HG03460 (cell line): ENCODE results near the gene TMEM170A.

Source experiments
- ATAC-seq: cut with Tn5 transposase; IDR thresholded peaks from one replicate; pipeline ENCODE4 v1.9.1; 2021; ENCODE audit not compliant: unreplicated experiment

TMEM170A gene

GRCh38 chr16:75406943-75407342 lies 57.5 kb downstream of the TMEM170A start:
- ATAC-seq = no peak

DNA sequence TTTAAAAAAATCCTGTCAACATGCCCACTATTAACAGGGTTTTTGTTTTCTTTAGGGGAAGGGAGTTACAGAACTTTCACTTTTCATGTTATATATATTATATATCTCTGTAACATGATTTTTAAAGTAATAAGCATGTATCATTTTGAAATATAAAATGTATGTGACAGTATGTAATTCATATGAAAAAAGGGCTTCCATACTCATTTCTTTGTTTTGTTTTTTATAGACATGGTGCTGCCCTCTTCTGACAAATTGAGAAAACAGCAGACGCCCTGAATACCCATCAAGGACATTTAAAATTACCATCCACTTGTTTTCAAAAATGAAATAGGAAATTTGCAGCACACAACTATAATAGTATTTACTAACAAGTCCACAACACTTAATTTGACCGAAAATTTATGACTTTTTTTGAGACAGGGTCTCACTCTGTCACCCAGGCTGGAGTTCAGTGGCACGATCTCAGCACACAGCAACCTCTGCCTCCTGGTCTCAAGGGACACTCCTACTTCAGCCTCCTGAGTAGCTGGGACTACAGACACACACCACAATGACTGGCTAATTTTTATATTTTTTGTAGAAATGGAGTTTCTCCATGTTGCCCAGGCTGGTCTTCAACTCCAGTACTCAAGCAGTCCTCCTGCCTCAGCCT lies 61.5 kb downstream of the TMEM170A start:
- no peak for ATAC-seq

DNA sequence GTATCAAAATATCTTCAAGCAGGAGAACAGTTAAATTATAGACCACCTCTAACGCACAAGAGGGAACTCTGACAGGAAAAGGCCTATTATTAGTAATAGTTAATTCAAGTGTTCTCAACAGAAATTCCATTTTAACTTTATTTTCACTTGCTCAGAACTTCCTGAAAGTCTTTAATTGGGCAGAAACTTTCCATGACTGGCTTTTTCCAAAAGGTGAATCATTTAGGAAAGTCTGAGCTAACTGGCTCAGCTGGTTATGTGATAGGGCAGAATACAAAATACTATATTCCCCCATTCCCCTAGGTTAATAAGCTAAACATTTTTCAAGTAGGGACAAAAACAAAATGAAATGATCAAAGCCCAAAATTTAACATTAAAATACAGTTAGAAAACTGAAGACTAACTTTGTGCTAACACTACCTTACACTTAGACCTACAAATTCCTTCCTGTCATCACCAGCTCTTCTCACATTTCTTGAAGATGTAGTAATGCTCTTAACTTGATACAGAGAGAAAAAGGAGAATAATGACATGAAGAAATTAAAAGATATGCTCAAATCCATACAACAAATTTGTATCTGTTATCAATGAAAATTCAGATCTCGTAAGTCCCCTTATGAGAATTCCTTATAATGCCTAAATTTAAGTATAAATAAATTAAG lies 62.2 kb downstream of the TMEM170A start:
- ATAC-seq = no peak

DNA sequence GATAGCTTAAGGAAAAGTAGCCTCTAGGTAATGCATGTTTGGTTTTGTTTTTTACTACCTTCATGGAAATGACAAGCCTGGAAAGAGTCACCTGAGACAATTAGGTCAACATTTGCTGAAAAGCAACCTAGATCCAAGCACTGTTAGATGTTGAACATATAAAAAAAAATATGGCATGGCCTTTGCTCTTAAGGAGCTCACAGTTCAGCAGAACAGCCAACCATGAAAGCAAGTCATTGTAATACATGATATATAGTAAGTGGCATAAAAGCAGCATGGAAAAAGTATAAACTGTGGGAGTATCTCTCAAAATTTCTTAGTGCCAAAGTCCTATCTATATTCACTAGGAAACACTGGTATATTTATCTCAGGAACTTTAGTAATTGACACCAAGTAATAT lies 62.8 kb downstream of the TMEM170A start:
- no peak for ATAC-seq

GRCh38 chr16:75398333-75398732 lies 66.2 kb downstream of the TMEM170A start:
- ATAC-seq = no peak

DNA sequence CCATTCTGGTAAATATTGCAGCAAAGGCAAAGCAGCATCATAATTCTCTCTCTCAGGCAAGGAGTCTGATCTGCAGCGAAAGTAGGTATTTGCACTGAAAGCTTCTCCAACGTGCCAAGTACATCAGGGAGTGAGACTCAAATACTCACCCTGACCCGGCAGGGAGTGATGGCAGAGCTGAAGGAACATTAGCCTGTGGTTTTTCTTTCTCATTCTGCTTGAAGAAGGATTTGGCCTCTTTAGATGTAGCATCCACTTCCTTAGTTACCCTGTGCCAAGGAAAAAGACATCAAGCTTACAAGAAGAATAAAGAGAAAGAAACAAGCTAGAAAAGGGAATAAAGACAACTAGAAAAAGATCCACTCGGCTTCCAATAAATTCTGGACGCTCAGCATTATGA lies 69.5 kb downstream of the TMEM170A start:
- no peak for ATAC-seq
